ENCODE results near the gene MRC2.

MRC2 gene

GRCh38 chr17:62727916-62728672 lies 100.6 kb downstream of the MRC2 start:
- no peak for DNase-seq (ENCODE audit: low spot score)
- no peak for TF ChIP-seq CTCF (IDR thresholded peaks at IDR 0.05; ENCODE audit: borderline replicate concordance, control extremely low read depth, extremely low read depth, insufficient read depth, missing control alignments)
- in situ Hi-C loops (cut with MboI; ENCODE audit: low sequenced_read_pairs, unreplicated experiment): no loop called here

GRCh38 chr17:62732125-62732524 lies 104.7 kb downstream of the MRC2 start:
- TF ChIP-seq CTCF (IDR thresholded peaks at IDR 0.05; ENCODE audit: borderline replicate concordance, control extremely low read depth, extremely low read depth, insufficient read depth, missing control alignments): no peak
- no peak for DNase-seq (ENCODE audit: low spot score)
- in situ Hi-C loops (cut with MboI; ENCODE audit: low sequenced_read_pairs, unreplicated experiment): no loop called here

- no peak for TF ChIP-seq CTCF (IDR thresholded peaks at IDR 0.05; ENCODE audit: borderline replicate concordance, control extremely low read depth, extremely low read depth, insufficient read depth, missing control alignments)
- in situ Hi-C loops (cut with MboI; ENCODE audit: low sequenced_read_pairs, unreplicated experiment): no loop called here
- no peak for DNase-seq (ENCODE audit: low spot score)
These were observed 107.7 kb downstream of the MRC2 start for GRCh38 chr17:62735044-62735651.

GRCh38 chr17:62737513-62737912 lies 110.0 kb downstream of the MRC2 start:
- TF ChIP-seq CTCF (IDR thresholded peaks at IDR 0.05; ENCODE audit: borderline replicate concordance, control extremely low read depth, extremely low read depth, insufficient read depth, missing control alignments): no peak
- in situ Hi-C loops (cut with MboI; ENCODE audit: low sequenced_read_pairs, unreplicated experiment): no loop called here
- no peak for DNase-seq (ENCODE audit: low spot score)

- in situ Hi-C loops (cut with MboI; ENCODE audit: low sequenced_read_pairs, unreplicated experiment): no loop called here
- TF ChIP-seq CTCF (IDR thresholded peaks at IDR 0.05; ENCODE audit: borderline replicate concordance, control extremely low read depth, extremely low read depth, insufficient read depth, missing control alignments): no peak
- DNase-seq (ENCODE audit: low spot score): no peak
These were observed 110.8 kb downstream of the MRC2 start for GRCh38 chr17:62738281-62738680.

GRCh38 chr17:62739645-62740388 lies 112.3 kb downstream of the MRC2 start:
- no peak for TF ChIP-seq CTCF (IDR thresholded peaks at IDR 0.05; ENCODE audit: borderline replicate concordance, control extremely low read depth, extremely low read depth, insufficient read depth, missing control alignments)
- in situ Hi-C loops (cut with MboI; ENCODE audit: low sequenced_read_pairs, unreplicated experiment): no loop called here
- DNase-seq (ENCODE audit: low spot score): no peak

Measured in GM13976 (cell line).